Bladder microvascular endothelial cell (primary cell): ENCODE measurements around the gene SLC22A5. TPM values are rescaled to one million over a fixed set of nuclear protein-coding genes. Genes with fewer than 3 reads are reported as not detected.

Source experiments
- total RNA-seq: library from RNA; depleted of rRNA; stranded (reverse); fragments of >200 nt; gene quantifications from 2 replicates; pipeline ENCODE4 v1.2.3, GENCODE V29; 2014

The SLC22A5 gene
- total RNA-seq = 4.4 and 5.2 TPM in 2 replicates

GRCh38 chr5:132369474-132370180 is at the start of gene SLC22A5:
TSS of gene SLC22A5 (plus strand) at chr5:132369710. CDS start at chr5:132369973, 263 bp downstream.

Other genes with a start within 250 kb of the SLC22A5 start
- 45.5 and 104 TPM in 2 replicates for gene P4HA2, start 141.9 kb upstream of the SLC22A5 start, total RNA-seq
- gene PDLIM4, start 112.0 kb upstream of the SLC22A5 start, total RNA-seq = 15.7 and 27.6 TPM in 2 replicates
- gene SLC22A4, start 75.3 kb upstream of the SLC22A5 start, total RNA-seq = 3.5 and 4.7 TPM in 2 replicates
- 17.6 and 49.5 TPM in 2 replicates for gene IRF1, start 121.1 kb downstream of the SLC22A5 start, total RNA-seq
- gene IL5, start 173.8 kb downstream of the SLC22A5 start, total RNA-seq = not detected in 2 replicates
- gene RAD50, start 187.3 kb downstream of the SLC22A5 start, total RNA-seq = 8.9 and 26.1 TPM in 2 replicates